Measurements from ENCODE around the gene AKT3.
A peak's percentile ranks its signal among the peaks of the same experiment; 100 is the strongest.

AKT3 gene

DNA sequence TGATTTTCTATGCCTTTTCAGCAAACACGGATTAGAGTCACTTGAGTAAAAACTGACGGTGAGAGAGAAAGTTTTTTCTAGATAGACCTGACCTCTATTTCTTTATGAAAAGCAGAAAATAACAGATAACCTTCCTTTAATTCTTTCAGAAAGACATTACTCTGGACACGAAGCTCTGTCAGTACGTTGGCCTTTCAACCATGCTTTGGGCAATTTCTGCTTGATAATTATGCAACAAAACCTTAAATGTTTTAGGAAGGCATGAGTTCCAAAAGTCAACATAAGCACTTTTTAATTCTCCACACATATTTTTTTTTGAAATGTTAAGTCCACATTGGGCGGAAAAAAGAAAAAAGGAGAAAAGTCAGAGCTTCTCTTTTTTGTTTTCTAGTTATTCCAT, 137.8 kb downstream of the AKT3 start:
- H3K79me2 ChIP-seq (ENCODE audit: control insufficient read depth, low read length) = no peaks in the 10 kb centered on the region
- no peaks in the 10 kb centered on the region for H3K36me3 ChIP-seq (ENCODE audit: control insufficient read depth, low read length)
- TF ChIP-seq, protein P1, sequence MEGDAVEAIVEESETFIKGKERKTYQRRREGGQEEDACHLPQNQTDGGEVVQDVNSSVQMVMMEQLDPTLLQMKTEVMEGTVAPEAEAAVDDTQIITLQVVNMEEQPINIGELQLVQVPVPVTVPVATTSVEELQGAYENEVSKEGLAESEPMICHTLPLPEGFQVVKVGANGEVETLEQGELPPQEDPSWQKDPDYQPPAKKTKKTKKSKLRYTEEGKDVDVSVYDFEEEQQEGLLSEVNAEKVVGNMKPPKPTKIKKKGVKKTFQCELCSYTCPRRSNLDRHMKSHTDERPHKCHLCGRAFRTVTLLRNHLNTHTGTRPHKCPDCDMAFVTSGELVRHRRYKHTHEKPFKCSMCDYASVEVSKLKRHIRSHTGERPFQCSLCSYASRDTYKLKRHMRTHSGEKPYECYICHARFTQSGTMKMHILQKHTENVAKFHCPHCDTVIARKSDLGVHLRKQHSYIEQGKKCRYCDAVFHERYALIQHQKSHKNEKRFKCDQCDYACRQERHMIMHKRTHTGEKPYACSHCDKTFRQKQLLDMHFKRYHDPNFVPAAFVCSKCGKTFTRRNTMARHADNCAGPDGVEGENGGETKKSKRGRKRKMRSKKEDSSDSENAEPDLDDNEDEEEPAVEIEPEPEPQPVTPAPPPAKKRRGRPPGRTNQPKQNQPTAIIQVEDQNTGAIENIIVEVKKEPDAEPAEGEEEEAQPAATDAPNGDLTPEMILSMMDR (IDR thresholded peaks at IDR 0.05; ENCODE audit: low read depth, low read length, poor library complexity, severe bottlenecking) = no peak
- TF ChIP-seq EZH2phosphoT487 (IDR thresholded peaks at IDR 0.05; ENCODE audit: borderline replicate concordance, low read length) = no peak
- H3K4me3 ChIP-seq (ENCODE audit: low read length) = no peak overlapping the region
- no peaks in the 10 kb centered on the region for H3K9me2 ChIP-seq (replicated peaks; ENCODE audit: control insufficient read depth, low read length)
- H3K27ac ChIP-seq (ENCODE audit: low read depth, low read length) = no peak overlapping the region
- H3K4me1 ChIP-seq (ENCODE audit: control insufficient read depth, low read length) = no peaks in the 10 kb centered on the region
- no peaks in the 10 kb centered on the region for H3K9me3 ChIP-seq (ENCODE audit: control insufficient read depth, insufficient read depth, low read length)
- H3K4me2 ChIP-seq (ENCODE audit: low read length) = no peak overlapping the region
- no peaks in the 10 kb centered on the region for H4K20me1 ChIP-seq (ENCODE audit: control insufficient read depth, insufficient read depth, low read depth, low read length)
- no peaks in the 10 kb centered on the region for H3K27me3 ChIP-seq (ENCODE audit: control insufficient read depth, low read length)
- H3F3A ChIP-seq (ENCODE audit: control insufficient read depth, insufficient read depth) = no peaks in the 10 kb centered on the region

DNA sequence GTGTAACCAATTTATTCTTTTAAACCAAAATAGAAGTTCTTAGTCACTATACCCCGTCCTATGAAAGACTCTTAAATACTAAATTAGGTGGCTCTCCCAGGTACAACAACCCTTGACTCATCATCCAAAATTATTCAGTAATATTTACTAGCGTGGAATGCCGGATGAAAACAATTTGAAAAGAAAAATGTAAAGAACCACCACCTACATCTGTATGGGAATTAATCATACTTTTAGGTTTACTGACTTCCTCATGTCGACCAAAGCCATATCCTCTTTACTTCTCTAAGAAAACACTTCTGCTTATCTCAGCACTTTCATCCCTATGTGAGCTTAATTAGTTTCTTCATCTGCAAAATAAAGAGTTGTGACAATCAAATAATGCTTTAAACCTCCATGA, 139.6 kb downstream of the AKT3 start:
- Histone ChIP-seq H3K9me2 (replicated peaks; ENCODE audit: control insufficient read depth, low read length) (no peaks in the 10 kb centered on the region), H3K4me2 (ENCODE audit: low read length) (no peak overlapping the region), H3K4me3 (ENCODE audit: low read length) (no peak overlapping the region), H3K79me2 (ENCODE audit: control insufficient read depth, low read length) (no peaks in the 10 kb centered on the region), H3F3A (ENCODE audit: control insufficient read depth, insufficient read depth) (no peaks in the 10 kb centered on the region), H4K20me1 (ENCODE audit: control insufficient read depth, insufficient read depth, low read depth, low read length) (no peaks in the 10 kb centered on the region), H3K27me3 (ENCODE audit: control insufficient read depth, low read length) (peaks cover under 1% of the 10 kb centered on the region; the same call in 1 of the 2 replicates), H3K9me3 (ENCODE audit: control insufficient read depth, insufficient read depth, low read length) (no peaks in the 10 kb centered on the region), H3K36me3 (ENCODE audit: control insufficient read depth, low read length) (no peaks in the 10 kb centered on the region), H3K4me1 (ENCODE audit: control insufficient read depth, low read length) (no peaks in the 10 kb centered on the region), H3K27ac (ENCODE audit: low read depth, low read length) (no peak overlapping the region)
- TF ChIP-seq, protein P1 (IDR thresholded peaks at IDR 0.05; ENCODE audit: low read depth, low read length, poor library complexity, severe bottlenecking) = no peak
- TF ChIP-seq EZH2phosphoT487 (IDR thresholded peaks at IDR 0.05; ENCODE audit: borderline replicate concordance, low read length) = no peak

GRCh38 chr1:243708210-243708609, 141.8 kb downstream of the AKT3 start:
- H3K27ac ChIP-seq (ENCODE audit: low read depth, low read length) = no peak overlapping the region
- no peaks in the 10 kb centered on the region for H3K9me3 ChIP-seq (ENCODE audit: control insufficient read depth, insufficient read depth, low read length)
- no peaks in the 10 kb centered on the region for H3K9me2 ChIP-seq (replicated peaks; ENCODE audit: control insufficient read depth, low read length)
- no peaks in the 10 kb centered on the region for H3K4me1 ChIP-seq (ENCODE audit: control insufficient read depth, low read length)
- no peaks in the 10 kb centered on the region for H3F3A ChIP-seq (ENCODE audit: control insufficient read depth, insufficient read depth)
- TF ChIP-seq, protein P1 (IDR thresholded peaks at IDR 0.05; ENCODE audit: low read depth, low read length, poor library complexity, severe bottlenecking) = peak; percentile 22
- no peak for TF ChIP-seq EZH2phosphoT487 (IDR thresholded peaks at IDR 0.05; ENCODE audit: borderline replicate concordance, low read length)
- H4K20me1 ChIP-seq (ENCODE audit: control insufficient read depth, insufficient read depth, low read depth, low read length) = no peaks in the 10 kb centered on the region
- no peak overlapping the region for H3K4me2 ChIP-seq (ENCODE audit: low read length)
- H3K79me2 ChIP-seq (ENCODE audit: control insufficient read depth, low read length) = no peaks in the 10 kb centered on the region
- peaks cover 3% of the 10 kb centered on the region; the same call in 1 of the 2 replicates for H3K27me3 ChIP-seq (ENCODE audit: control insufficient read depth, low read length)
- no peaks in the 10 kb centered on the region for H3K36me3 ChIP-seq (ENCODE audit: control insufficient read depth, low read length)
- no peak overlapping the region for H3K4me3 ChIP-seq (ENCODE audit: low read length)
